ENCODE data around the gene KRT40. TPM values are rescaled to one million over a fixed set of nuclear protein-coding genes. Genes with fewer than 3 reads are reported as not detected.

KRT40 gene
- total RNA-seq, 1 experiment from 2014 or later = not detected

GRCh38 chr17:40937384-40937819 is 46.7 kb downstream of the KRT40 start, which contains the start of gene KRT23:
Gene KRT23 (minus strand): TSS chr17:40937646. CDS start chr17:40936603, 1,043 bp downstream.
- ChIA-PET CTCF (no interaction called here), POLR2A (no interaction called here), RAD21 (ENCODE audit: low non-redundant PET in 1 of 2, low total read pairs in 2 of 2, uncharacterized antibody in 2 of 2, unreplicated experiment in 2 of 2) (no interaction called here)
- ATAC-seq (peak; percentile 69), DNase-seq (ENCODE audit: low read depth, low spot score) (no peak)
- Histone ChIP-seq H3K9ac (ENCODE audit: low read length) (peak within 1 kb of the TSS; percentile 58), H3K4me2 (ENCODE audit: low read length) (peak within 1 kb of the TSS; percentile 61), H3K4me3 (replicated peaks in 1 of 2; ENCODE audit: low read depth in 1 of 2, low read length in 2 of 2) (peak within 1 kb of the TSS; percentile 29 to 32), H3K9me3 (ENCODE audit: control insufficient read depth in 1 of 2, insufficient read depth in 1 of 2, low read depth in 1 of 2, low read length in 2 of 2) (no peaks in the 10 kb centered on the region), H2AFZ (ENCODE audit: low read depth, low read length, poor library complexity, severe bottlenecking) (peak within 1 kb of the TSS; percentile 64), H3K9me2 (ENCODE audit: insufficient read depth) (no peaks in the 10 kb centered on the region), H3K36me3 (ENCODE audit: control insufficient read depth in 1 of 2, insufficient read depth in 2 of 2, low read length in 2 of 2) (no peaks in the 10 kb centered on the region; a peak in 1 of 4 replicates), H3K27me3 (ENCODE audit: insufficient read depth, low read length) (no peaks in the 10 kb centered on the region), H3K4me1 (ENCODE audit: control insufficient read depth in 1 of 2, insufficient read depth in 2 of 2, low read length in 2 of 2) (peaks cover 44 to 56% of the 10 kb centered on the region in 2 experiments), H4K20me1 (ENCODE audit: insufficient read depth) (no peaks in the 10 kb centered on the region), H3K79me2 (ENCODE audit: insufficient read depth, low read length) (no peaks in the 10 kb centered on the region), H3K27ac (ENCODE audit: low read depth, low read length) (peak within 1 kb of the TSS; percentile 90)
- BruUV-seq (replicated peaks) = TSS peak; percentile 93
- TF ChIP-seq EZH2 (IDR thresholded peaks at IDR 0.05) (no peak), EGR1 (IDR thresholded peaks at IDR 0.05; ENCODE audit: low read depth) (peak; percentile 88), EZH2phosphoT487 (IDR thresholded peaks at IDR 0.05; ENCODE audit: borderline replicate concordance) (no peak), CTCF (IDR thresholded peaks at IDR 0.05 in 2 of 3, conservative IDR thresholded peaks at IDR 0.05 in 1 of 3; ENCODE audit: borderline replicate concordance in 1 of 3, insufficient read depth in 1 of 3, low read depth in 2 of 3, low read length in 2 of 3) (no peak), ZNF274 (IDR thresholded peaks at IDR 0.05; ENCODE audit: low read depth, low read length) (no peak), ZFX (IDR thresholded peaks at IDR 0.05) (peak; percentile 8; the same call in 1 of the 2 replicates), TCF7L2 (IDR thresholded peaks at IDR 0.05; ENCODE audit: borderline replicate concordance, extremely low read depth, insufficient read depth, insufficient read length) (no peak), FOSL1 (IDR thresholded peaks at IDR 0.05; ENCODE audit: low read depth) (0 out of 2 replicates have a peak, but pooled peaks have one; percentile 10), JUND (IDR thresholded peaks at IDR 0.05) (no peak), MAX (IDR thresholded peaks at IDR 0.05) (peak; percentile 71), POLR2AphosphoS5 (IDR thresholded peaks at IDR 0.05; ENCODE audit: low read depth, low read length) (peak; percentile 52; the same call in 1 of the 2 replicates), SP1 (IDR thresholded peaks at IDR 0.05; ENCODE audit: low read depth) (0 out of 2 replicates have a peak, but pooled peaks have one; percentile 29), SRF (IDR thresholded peaks at IDR 0.05; ENCODE audit: low read depth) (no peak), ATF3 (IDR thresholded peaks at IDR 0.05) (no peak), SIN3A (IDR thresholded peaks at IDR 0.05; ENCODE audit: low read depth) (0 out of 2 replicates have a peak, but pooled peaks have one; percentile 21), ELF1 (IDR thresholded peaks at IDR 0.05; ENCODE audit: borderline replicate concordance, low read depth) (no peak), CBX3 (IDR thresholded peaks at IDR 0.05; ENCODE audit: low read depth) (no peak; the same call in 1 of the 2 replicates), RAD21 (IDR thresholded peaks at IDR 0.05; ENCODE audit: low read depth) (no peak), CEBPB (IDR thresholded peaks at IDR 0.05; ENCODE audit: low read depth) (no peak), POLR2A (IDR thresholded peaks at IDR 0.05; ENCODE audit: borderline replicate concordance, extremely low read depth, insufficient read depth, insufficient read length) (no peak)
- intact Hi-C loops (cut with micrococcal nuclease) = no loop called here

All from HCT116 (cell line).